Fibroblast of skin of left quadriceps (primary cell): ENCODE data around the gene PLA2G15.

ENCODE experiments used
- DNase-seq, 2 experiments: peaks; one replicate each; pipeline ENCODE4 v3.0.0-alpha.2; 2013; ENCODE audit warnings: low read depth in 2 of 2

The PLA2G15 gene

GRCh38 chr16:68232335-68232734 is 12.8 kb upstream of the PLA2G15 start:
- no peak for DNase-seq

GRCh38 chr16:68233085-68233834 is 11.9 kb upstream of the PLA2G15 start:
- DNase-seq: no peak

GRCh38 chr16:68233835-68234187 is 11.4 kb upstream of the PLA2G15 start:
- DNase-seq: no peak

GRCh38 chr16:68234188-68235107 is 10.7 kb upstream of the PLA2G15 start:
- DNase-seq: no peak

GRCh38 chr16:68235108-68235886 is 9.9 kb upstream of the PLA2G15 start:
- no peak for DNase-seq

- no peak for DNase-seq
Observed at GRCh38 chr16:68235887-68236136, 9.4 kb upstream of the PLA2G15 start, which contains the start of gene ESRP2. TSS of gene ESRP2 (minus strand) at chr16:68236127. CDS start at chr16:68236045, 82 bp downstream.

GRCh38 chr16:68236137-68236825 is 8.9 kb upstream of the PLA2G15 start:
- DNase-seq: no peak

- no peak for DNase-seq
Observed at GRCh38 chr16:68236826-68237242, 8.3 kb upstream of the PLA2G15 start.

GRCh38 chr16:68237243-68238028 is 7.7 kb upstream of the PLA2G15 start:
- DNase-seq: peak; percentile 95 to 96

- no peak for DNase-seq
Observed at GRCh38 chr16:68238029-68238345, 7.2 kb upstream of the PLA2G15 start.

- no peak for DNase-seq
Observed at GRCh38 chr16:68242085-68242484, 3.1 kb upstream of the PLA2G15 start.

GRCh38 chr16:68242926-68243858 is 2.0 kb upstream of the PLA2G15 start:
- DNase-seq: no peak

- no peak for DNase-seq
Observed at GRCh38 chr16:68244481-68244902, 681 bp upstream of the PLA2G15 start.

- no peak for DNase-seq
Observed at GRCh38 chr16:68246121-68246520, 948 bp downstream of the PLA2G15 start.

GRCh38 chr16:68246666-68247065 is 1.5 kb downstream of the PLA2G15 start:
- no peak for DNase-seq

- no peak for DNase-seq
Observed at GRCh38 chr16:68247400-68247799, 2.2 kb downstream of the PLA2G15 start.

GRCh38 chr16:68247932-68248331 is 2.8 kb downstream of the PLA2G15 start:
- DNase-seq: no peak

- DNase-seq: no peak
Observed at GRCh38 chr16:68249371-68249770, 4.2 kb downstream of the PLA2G15 start.

- DNase-seq: no peak
Observed at GRCh38 chr16:68250951-68251350, 5.8 kb downstream of the PLA2G15 start.

- DNase-seq: no peak
Observed at GRCh38 chr16:68251832-68252231, 6.7 kb downstream of the PLA2G15 start.
